HG02852 (cell line): Measurements from ENCODE around the gene ATRN.
"Not testable (repeated sequence)": the region's sequence is repeated elsewhere in the genome, so short reads cannot be mapped to it uniquely, and the experiment has no call there.

Source experiments
- ATAC-seq: cut with Tn5 transposase; IDR thresholded peaks from one replicate; pipeline ENCODE4 v1.9.1; 2021; ENCODE audit warnings: mild to moderate bottlenecking, moderate library complexity; ENCODE audit not compliant: unreplicated experiment

Gene ATRN

GRCh38 chr20:3470627-3471396 is at the start of gene ATRN:
Gene ATRN, plus strand, starts transcription at chr20:3471018. Its CDS starts 90 bp downstream, at chr20:3471108.
- peak; percentile 88 for ATAC-seq

- ATAC-seq: no peak
Measured at GRCh38 chr20:3421985-3422384, 48.8 kb upstream of the ATRN start.

DNA sequence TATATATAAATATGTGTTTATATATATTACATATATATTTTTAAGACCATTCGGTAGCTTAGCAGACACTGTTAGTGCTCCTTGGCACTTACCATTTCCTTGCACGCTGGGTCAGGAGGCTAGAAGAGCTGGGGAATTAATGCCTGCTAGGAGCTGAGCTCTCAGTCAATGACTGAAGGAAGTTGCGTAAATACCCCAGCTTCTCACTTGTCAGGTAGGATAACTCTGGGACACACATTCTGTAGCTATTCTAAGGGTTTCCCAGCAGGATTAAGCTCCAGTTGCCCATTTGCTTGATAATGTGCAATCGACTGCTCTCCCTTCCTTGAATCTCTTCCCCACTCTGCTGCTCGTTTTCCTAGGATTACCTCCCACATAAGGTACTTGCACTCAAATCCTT is 47.7 kb upstream of the ATRN start:
- ATAC-seq: no peak

GRCh38 chr20:3426766-3427165 is 44.1 kb upstream of the ATRN start:
- not testable (repeated sequence) for ATAC-seq

DNA sequence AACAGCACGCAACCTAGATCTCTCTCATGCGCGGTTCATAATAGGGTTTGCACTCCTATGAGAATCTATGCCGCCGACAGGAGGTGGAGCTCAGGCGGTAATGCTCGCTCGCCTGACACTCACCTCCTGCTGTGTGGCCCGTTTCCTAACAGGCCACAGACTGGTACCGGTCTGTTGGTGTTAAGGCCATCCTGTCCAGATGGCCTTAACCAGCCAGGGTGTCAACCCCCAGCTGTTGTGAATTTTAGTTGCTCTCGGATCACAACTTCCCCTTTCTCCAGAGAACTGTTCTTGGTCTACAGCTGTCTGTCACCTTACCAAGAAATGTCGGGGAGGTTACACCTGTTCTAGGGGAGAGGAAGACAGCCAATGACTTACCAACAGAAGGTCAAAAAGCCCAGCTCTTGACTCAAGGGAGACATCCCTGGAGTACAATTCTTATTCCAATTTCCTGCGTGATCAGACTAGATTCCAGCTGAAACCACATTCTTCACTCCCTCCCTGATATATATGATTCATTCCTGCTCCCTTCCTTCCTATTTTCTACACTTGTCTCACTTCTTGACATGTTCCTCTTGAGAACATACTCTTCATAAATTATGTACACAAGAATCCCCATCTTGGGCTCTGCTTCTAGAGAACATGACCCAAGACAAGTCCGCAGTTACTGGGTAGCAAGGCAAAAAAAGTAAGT is 40.3 kb upstream of the ATRN start:
- ATAC-seq: peak; percentile 82

GRCh38 chr20:3431109-3431508 is 39.7 kb upstream of the ATRN start:
- no peak for ATAC-seq

- no peak for ATAC-seq
Measured at GRCh38 chr20:3432844-3433243, 38.0 kb upstream of the ATRN start.

GRCh38 chr20:3433744-3434143 is 37.1 kb upstream of the ATRN start:
- no peak for ATAC-seq

DNA sequence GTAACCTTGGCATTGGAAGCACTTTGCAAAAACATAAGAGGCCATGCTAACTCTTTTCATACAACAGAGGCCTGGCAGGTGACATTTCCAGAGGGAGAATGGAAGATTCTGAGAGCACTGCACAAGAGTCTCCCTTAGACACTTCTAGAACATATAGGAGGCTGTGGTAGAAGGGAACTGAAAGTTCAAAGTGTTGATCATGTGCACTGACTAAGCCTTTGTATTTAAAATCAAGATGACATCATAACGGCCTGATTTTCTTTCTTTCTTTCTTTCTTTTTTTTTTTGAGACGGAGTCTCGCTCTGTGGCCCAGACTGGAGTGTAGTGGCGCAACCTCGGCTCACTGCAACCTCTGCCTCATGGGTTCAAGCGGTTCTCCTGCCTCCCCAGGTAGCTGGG is 36.6 kb upstream of the ATRN start:
- ATAC-seq: no peak

GRCh38 chr20:3436864-3437574 is 33.8 kb upstream of the ATRN start:
- ATAC-seq: no peak

DNA sequence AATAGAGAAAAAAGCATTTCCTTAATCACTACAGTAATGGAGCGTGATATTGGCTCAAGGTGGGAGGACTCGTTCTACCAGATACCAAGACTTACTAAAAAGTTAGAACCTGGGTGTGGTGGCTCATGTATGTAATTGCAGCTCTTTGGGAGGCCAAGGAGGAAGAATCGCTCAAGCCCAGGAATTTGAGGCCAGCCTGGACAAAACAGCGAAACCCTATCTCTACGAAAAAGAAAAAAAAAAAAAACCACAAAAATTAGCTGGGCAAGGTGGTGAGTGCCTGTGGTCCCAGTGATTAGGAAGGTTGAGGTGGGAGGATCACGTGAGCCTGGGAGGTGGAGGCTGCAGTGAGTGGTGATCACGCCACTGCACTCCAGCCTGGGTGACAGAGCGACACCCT is 24.0 kb upstream of the ATRN start:
- ATAC-seq: no peak

DNA sequence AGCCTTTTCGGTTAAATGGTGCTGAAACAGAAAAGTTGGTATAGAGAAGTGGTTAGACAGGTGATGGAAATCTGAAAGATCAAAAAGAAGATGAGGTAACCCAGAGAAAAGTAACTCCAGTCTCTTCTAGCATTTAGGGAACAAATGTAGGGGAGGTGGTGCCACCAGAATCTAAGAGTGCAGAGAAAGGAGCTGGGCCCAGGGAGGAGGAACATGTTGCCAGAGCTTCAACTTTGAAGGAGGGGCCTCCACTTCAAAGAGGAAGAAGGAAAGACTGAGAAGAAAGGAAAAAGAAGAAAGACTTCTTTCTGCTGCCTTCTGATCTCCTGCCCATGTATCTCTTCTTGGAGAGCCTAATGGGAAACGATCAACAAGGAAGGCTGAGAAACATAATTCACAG is 23.5 kb upstream of the ATRN start:
- ATAC-seq: no peak

DNA sequence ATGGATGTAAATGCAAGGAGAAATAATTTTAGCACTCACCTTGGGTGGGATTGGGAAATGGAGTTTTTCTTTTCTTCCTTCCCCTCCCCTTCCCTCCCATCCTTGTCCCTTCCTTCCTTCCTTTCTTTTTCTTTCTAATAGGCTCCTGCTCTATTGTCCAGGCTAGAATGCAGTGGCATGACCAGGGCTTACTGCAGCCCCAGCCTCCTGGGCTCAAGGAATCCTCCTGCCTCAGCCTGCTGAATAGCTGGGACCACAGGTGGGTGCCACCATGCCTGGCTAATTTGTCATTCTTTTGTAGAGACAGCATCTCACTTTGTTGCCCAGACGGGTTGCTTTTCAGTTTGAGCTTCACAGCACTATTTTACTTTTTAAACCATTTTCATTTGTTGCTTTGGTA is 21.5 kb upstream of the ATRN start:
- no peak for ATAC-seq

DNA sequence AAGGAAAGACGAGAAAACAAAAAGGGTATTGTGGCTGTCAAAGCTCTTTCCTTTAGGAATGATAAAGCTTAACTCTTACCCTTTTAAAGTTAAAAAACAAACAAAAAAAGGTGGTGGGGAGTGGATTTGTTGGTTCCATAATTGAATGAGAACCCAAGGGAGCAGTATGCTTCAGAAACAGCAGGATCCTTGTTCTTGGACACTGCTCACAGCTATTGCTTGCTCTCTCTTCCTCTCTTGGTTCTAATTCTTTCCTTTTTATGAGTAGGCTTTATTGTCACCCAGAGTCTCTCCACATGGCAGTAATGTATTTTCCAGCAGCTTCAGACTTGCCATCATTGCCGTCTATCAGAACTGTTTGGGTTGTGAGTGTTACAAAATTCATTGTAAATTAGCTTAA is 18.7 kb upstream of the ATRN start:
- ATAC-seq: no peak

DNA sequence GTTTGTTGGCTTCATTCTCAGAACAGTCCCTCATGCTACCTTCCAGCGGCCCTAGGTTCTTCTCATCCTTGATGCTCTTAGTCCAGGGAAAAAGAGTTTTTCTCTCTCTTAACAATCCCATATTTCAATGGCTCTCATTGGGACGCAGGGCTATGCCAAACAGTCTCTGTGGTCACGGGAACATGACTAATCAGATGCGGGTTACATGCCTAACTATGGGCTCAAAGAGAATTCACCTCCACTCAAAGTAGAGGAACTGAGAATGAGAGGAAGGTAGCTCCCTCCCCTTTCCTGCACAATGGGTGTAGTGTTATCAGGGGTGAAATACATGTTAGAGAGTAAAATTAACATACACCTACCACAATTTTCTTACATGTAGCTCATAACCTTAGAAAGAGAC is 18.1 kb upstream of the ATRN start:
- ATAC-seq: no peak

- no peak for ATAC-seq
Measured at GRCh38 chr20:3454831-3455230, 16.0 kb upstream of the ATRN start.

DNA sequence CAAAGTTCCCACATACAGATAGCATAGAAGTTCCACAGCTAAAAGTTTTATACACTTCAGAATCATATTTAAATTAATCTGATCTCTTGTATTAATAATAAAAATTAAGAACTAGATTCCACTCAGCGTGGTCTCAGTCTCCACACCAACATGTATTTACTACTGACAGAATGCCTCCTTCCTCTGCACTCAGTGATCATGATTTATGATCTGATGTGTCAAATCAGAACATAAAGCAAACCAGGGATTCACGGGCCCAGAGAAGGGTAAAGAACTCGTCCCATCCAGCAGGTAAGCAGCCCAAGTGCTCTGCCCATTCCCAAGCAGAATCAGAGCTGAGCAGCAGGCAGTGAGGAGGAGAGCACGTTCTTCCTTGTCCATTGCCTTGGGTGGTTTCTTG is 14.2 kb upstream of the ATRN start:
- no peak for ATAC-seq

GRCh38 chr20:3459881-3460307 is 10.9 kb upstream of the ATRN start:
- no peak for ATAC-seq

GRCh38 chr20:3461211-3461771 is 9.5 kb upstream of the ATRN start:
- ATAC-seq: no peak

DNA sequence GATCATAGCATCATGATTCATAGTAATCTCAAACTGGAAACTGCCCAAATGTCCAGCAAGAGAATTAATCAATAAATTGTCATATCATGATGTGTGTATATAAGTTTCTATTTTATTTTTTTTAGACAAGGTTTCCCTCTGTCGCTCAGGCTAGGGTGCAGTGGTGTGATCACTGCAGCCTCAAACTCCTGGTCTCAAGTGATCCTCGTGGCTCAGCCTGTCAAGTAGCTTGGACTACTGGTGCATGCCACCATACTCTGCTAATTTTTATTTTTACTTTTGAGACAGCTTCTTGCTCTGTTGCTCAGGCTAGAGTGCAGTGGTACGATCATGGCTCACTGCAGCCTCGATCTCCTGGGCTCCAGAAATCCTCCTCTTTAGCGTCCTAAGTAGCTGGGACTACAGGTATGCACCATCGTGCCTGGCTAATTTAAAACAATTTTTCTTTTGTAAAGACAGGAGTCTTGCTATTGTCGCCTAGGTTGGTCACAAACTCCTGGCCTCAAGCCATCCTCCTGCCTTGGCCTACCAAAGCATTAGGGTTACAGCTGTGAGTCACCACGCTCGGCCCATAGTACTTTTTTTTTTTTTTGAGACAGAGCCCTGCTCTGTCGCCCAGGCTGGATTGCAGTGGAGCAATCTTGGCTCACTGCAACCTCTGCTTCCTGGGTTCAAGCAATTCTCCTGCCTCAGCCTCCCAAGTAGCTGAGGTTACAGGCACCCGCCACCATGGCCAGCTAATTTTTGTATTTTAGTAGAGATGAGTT is 8.7 kb upstream of the ATRN start:
- no peak for ATAC-seq

- no peak for ATAC-seq
Measured at GRCh38 chr20:3464166-3464565, 6.7 kb upstream of the ATRN start.
